NCI-H1930 (cell line): Measurements from ENCODE around the gene CNGB1.
"Not testable (repeated sequence)": the region's sequence is repeated elsewhere in the genome, so short reads cannot be mapped to it uniquely, and the experiment has no call there.

ENCODE experiments used
- DNase-seq, 2 experiments: peaks; one replicate each; lab custom pipeline; 2025; lab: John Stamatoyannopoulos, UW

CNGB1 gene

GRCh38 chr16:57889111-57889510 is 81.8 kb downstream of the CNGB1 start:
- DNase-seq = no peak

GRCh38 chr16:57888128-57888527 is 82.8 kb downstream of the CNGB1 start:
- no peak for DNase-seq

- DNase-seq = no peak
Observed at GRCh38 chr16:57887711-57888110, 83.2 kb downstream of the CNGB1 start.

- DNase-seq = no peak
Observed at GRCh38 chr16:57886427-57886826, 84.5 kb downstream of the CNGB1 start.

- no peak for DNase-seq
Observed at GRCh38 chr16:57884655-57885133, 86.2 kb downstream of the CNGB1 start.

- no peak for DNase-seq
Observed at GRCh38 chr16:57883953-57884654, 86.8 kb downstream of the CNGB1 start.

GRCh38 chr16:57883480-57883879 is 87.4 kb downstream of the CNGB1 start:
- DNase-seq = no peak

- DNase-seq = no peak
Observed at GRCh38 chr16:57882792-57883191, 88.1 kb downstream of the CNGB1 start.

- DNase-seq = no peak
Observed at GRCh38 chr16:57882206-57882605, 88.7 kb downstream of the CNGB1 start.

- DNase-seq = no peak
Observed at GRCh38 chr16:57878586-57878985, 92.3 kb downstream of the CNGB1 start.

- DNase-seq = no peak
Observed at GRCh38 chr16:57876210-57876609, 94.7 kb downstream of the CNGB1 start.

- no peak for DNase-seq
Observed at GRCh38 chr16:57875347-57875746, 95.6 kb downstream of the CNGB1 start.

GRCh38 chr16:57873218-57873617 is 97.7 kb downstream of the CNGB1 start:
- DNase-seq = no peak

GRCh38 chr16:57872764-57873163 is 98.2 kb downstream of the CNGB1 start:
- DNase-seq = not testable (repeated sequence)

GRCh38 chr16:57871456-57871855 is 99.5 kb downstream of the CNGB1 start:
- no peak for DNase-seq

- no peak for DNase-seq
Observed at GRCh38 chr16:57870753-57871454, 100.0 kb downstream of the CNGB1 start.

GRCh38 chr16:57868913-57869520 is 101.9 kb downstream of the CNGB1 start:
- DNase-seq = no peak

- no peak for DNase-seq
Observed at GRCh38 chr16:57867000-57867561, 103.8 kb downstream of the CNGB1 start.

- no peak for DNase-seq
Observed at GRCh38 chr16:57866529-57866918, 104.4 kb downstream of the CNGB1 start.

GRCh38 chr16:57865746-57866528 is 105.0 kb downstream of the CNGB1 start:
- DNase-seq = no peak

- no peak for DNase-seq
Observed at GRCh38 chr16:57863434-57864160, 107.3 kb downstream of the CNGB1 start.
